HCT116 (cell line): Measurements from ENCODE around the gene RGMB.

Experiments used
- ATF3 ChIP-seq: IDR thresholded peaks from 2 replicates; pipeline ENCODE4 v1.6.1; 2012
- CTCF ChIP-seq, 3 experiments: fragments of 200-600 bp in 1 of 3; sonication (generic) in 1 of 3; IDR thresholded peaks in 2 of 3; conservative IDR thresholded peaks in 1 of 3; 2 replicates each; pipeline ENCODE4 v1.5.1; 2012 to 2017; ENCODE audit warnings: low read depth in 2 of 3, low read length in 2 of 3, antibody characterized with exemption in 1 of 3, borderline replicate concordance in 1 of 3, control low read depth in 1 of 3, mild to moderate bottlenecking in 1 of 3, mixed read lengths in 1 of 3, mixed run types in 1 of 3, moderate library complexity in 1 of 3; ENCODE audit not compliant: insufficient read depth in 1 of 3
- POLR2A ChIP-seq: IDR thresholded peaks from 2 replicates; pipeline ENCODE4 v1.7.0; 2011; ENCODE audit warnings: borderline replicate concordance; ENCODE audit not compliant: insufficient read depth, insufficient read length; ENCODE audit errors: extremely low read depth
- POLR2AphosphoS5 ChIP-seq: IDR thresholded peaks from 2 replicates; pipeline ENCODE4 v1.6.1; 2011; ENCODE audit warnings: mild to moderate bottlenecking, low read depth, low read length, moderate library complexity
- SRF ChIP-seq: IDR thresholded peaks from 2 replicates; pipeline ENCODE4 v1.6.1; 2012; ENCODE audit warnings: low read depth

GRCh38 chr5:98780390-98780789 is 6.9 kb downstream of the RGMB start:
- TF ChIP-seq CTCF (IDR thresholded peaks at IDR 0.05 in 2 of 3, conservative IDR thresholded peaks at IDR 0.05 in 1 of 3; ENCODE audit: borderline replicate concordance in 1 of 3, insufficient read depth in 1 of 3, low read depth in 2 of 3, low read length in 2 of 3) (no peak), SRF (no peak), ATF3 (no peak), POLR2AphosphoS5 (no peak), POLR2A (no peak)
